ENCODE measurements around the gene NTRK1. TPM values are rescaled to one million over a fixed set of nuclear protein-coding genes. Genes with fewer than 3 reads are reported as not detected.

The NTRK1 gene
- total RNA-seq, 1 donor from 2014 or later = 1.9 TPM

- intact Hi-C loops (cut with DNase I) = no loop called here
- TF ChIP-seq CTCF (IDR thresholded peaks at IDR 0.05) = no peak
- ATAC-seq = no peak
- no peak overlapping the region for H3K27ac ChIP-seq
- no peak overlapping the region for H3K4me3 ChIP-seq
- H3K27me3 ChIP-seq (ENCODE audit: low read depth) = peaks cover 75% of the 10 kb centered on the region
- no peak for DNase-seq
- H3K4me1 ChIP-seq = peaks cover 12% of the 10 kb centered on the region
- no peaks in the 10 kb centered on the region for H3K9me3 ChIP-seq
- H3K36me3 ChIP-seq = no peaks in the 10 kb centered on the region
These were observed 12.8 kb upstream of the NTRK1 start for GRCh38 chr1:156847591-156848460.

- intact Hi-C loops (cut with DNase I) = no loop called here
- Histone ChIP-seq H3K27me3 (ENCODE audit: low read depth) (peaks cover 70% of the 10 kb centered on the region), H3K9me3 (no peaks in the 10 kb centered on the region), H3K27ac (no peak overlapping the region), H3K4me1 (peaks cover 12% of the 10 kb centered on the region), H3K4me3 (no peak overlapping the region), H3K36me3 (no peaks in the 10 kb centered on the region)
- DNase-seq = peak; percentile 71
- TF ChIP-seq CTCF (IDR thresholded peaks at IDR 0.05) = no peak
- peak; percentile 54 to 61 for ATAC-seq
These were observed 12.1 kb upstream of the NTRK1 start for GRCh38 chr1:156848461-156849150.

GRCh38 chr1:156849151-156849496 lies 11.5 kb upstream of the NTRK1 start:
- intact Hi-C loops (cut with DNase I) = no loop called here
- ATAC-seq = no peak
- no peaks in the 10 kb centered on the region for H3K9me3 ChIP-seq
- H3K4me1 ChIP-seq = peaks cover 12% of the 10 kb centered on the region
- no peak for TF ChIP-seq CTCF (IDR thresholded peaks at IDR 0.05)
- H3K36me3 ChIP-seq = no peaks in the 10 kb centered on the region
- H3K27ac ChIP-seq = no peak overlapping the region
- no peak for DNase-seq
- H3K27me3 ChIP-seq (ENCODE audit: low read depth) = peaks cover 70% of the 10 kb centered on the region
- no peak overlapping the region for H3K4me3 ChIP-seq

- H3K4me1 ChIP-seq = no peaks in the 10 kb centered on the region
- no peaks in the 10 kb centered on the region for H3K36me3 ChIP-seq
- intact Hi-C loops (cut with DNase I) = no loop called here
- H3K9me3 ChIP-seq = no peaks in the 10 kb centered on the region
- H3K27ac ChIP-seq = no peak overlapping the region
- DNase-seq (no peak), ATAC-seq (peak in 1 of 2 donors; percentile 8)
- no peak overlapping the region for H3K4me3 ChIP-seq
- no peak for TF ChIP-seq CTCF (IDR thresholded peaks at IDR 0.05)
- peaks cover 48% of the 10 kb centered on the region for H3K27me3 ChIP-seq (ENCODE audit: low read depth)
These were observed 8.8 kb upstream of the NTRK1 start for GRCh38 chr1:156851779-156852417.

- DNase-seq = no peak
- peak; percentile 6 to 14 for ATAC-seq
- Histone ChIP-seq H3K4me3 (no peak overlapping the region), H3K36me3 (no peaks in the 10 kb centered on the region), H3K4me1 (no peaks in the 10 kb centered on the region), H3K27ac (no peak overlapping the region), H3K9me3 (no peaks in the 10 kb centered on the region), H3K27me3 (ENCODE audit: low read depth) (peaks cover 48% of the 10 kb centered on the region)
- no peak for TF ChIP-seq CTCF (IDR thresholded peaks at IDR 0.05)
- intact Hi-C loops (cut with DNase I) = no loop called here
These were observed 8.2 kb upstream of the NTRK1 start for GRCh38 chr1:156852418-156852874.

Data from lower lobe of right lung (tissue), 2 donors.